Measurements from ENCODE around the gene USP53.
"Not testable (repeated sequence)": the region's sequence is repeated elsewhere in the genome, so short reads cannot be mapped to it uniquely, and the experiment has no call there.

The USP53 gene

DNA sequence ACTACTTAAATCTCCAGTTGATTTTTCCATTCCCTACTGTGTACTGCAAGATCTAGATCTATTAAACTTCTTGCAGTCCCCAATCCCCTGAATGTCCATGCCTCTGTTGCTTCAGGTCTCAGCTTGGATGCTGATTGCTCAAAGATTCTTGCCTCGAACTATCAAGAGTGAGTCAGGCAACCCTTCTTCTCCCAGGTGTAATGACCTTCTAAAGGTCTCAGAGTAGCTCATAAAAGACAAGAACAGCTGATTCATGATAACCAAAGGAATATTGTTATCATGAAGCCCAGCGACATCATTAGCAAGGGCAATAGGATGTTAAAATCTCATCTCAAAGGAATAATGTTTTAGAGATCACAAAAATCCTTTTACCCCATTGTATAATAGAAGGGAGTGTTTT lies 116.2 kb downstream of the USP53 start:
- no peak for DNase-seq

GRCh38 chr4:119329835-119330620 lies 117.5 kb downstream of the USP53 start:
- no peak for DNase-seq

DNA sequence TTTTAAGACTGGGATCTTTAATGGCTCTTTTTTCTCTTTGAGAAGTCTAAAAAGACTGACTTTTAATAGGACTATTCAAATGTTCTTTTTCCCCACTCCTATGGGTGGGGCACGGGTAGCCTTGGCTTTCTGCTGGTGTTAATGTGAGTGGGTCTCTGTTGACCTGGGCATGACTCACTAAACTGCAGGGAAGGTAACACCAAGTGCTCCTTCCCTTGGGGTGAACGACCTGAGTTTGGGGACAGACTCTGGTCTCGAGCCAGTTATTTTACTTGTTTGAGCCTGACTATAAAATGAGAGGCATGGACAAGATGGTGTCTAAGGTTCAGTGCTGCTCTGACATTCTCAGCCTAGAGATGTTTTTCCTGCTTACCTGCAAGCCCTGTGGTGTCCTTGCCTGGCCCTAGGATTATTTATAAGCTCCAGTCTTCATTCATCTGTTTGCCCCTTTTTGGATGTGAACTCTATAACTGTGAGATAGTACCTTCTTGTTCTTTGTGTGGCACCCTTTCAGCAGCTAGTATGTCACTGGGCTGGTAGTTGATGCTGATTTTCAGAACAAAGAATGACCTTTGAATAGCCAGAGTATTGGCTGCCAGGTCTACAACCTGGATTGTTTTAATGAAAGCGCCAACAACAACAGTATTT lies 123.9 kb downstream of the USP53 start:
- DNase-seq = not testable (repeated sequence)

DNA sequence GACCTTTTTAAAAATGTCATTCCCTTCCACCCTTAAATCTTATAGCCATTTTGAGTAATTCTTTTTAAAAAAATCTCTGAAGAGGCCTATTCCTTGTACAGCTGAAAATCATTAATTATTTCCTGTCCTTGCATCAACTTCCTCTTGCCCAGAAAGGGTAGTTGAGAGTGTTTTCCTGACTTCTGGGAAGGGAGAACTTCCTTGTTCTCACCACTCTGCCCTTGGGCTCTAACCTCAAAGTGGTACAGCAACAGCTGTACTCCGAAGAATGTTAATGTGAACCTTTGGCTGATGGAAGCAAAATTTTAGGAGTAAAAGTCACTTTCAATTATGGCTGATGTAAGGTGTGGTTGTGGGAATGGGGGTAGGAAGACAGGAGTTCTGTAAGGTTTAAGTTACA lies 124.5 kb downstream of the USP53 start:
- DNase-seq = no peak

GRCh38 chr4:119339895-119340294 lies 127.4 kb downstream of the USP53 start:
- DNase-seq = not testable (repeated sequence)

DNA sequence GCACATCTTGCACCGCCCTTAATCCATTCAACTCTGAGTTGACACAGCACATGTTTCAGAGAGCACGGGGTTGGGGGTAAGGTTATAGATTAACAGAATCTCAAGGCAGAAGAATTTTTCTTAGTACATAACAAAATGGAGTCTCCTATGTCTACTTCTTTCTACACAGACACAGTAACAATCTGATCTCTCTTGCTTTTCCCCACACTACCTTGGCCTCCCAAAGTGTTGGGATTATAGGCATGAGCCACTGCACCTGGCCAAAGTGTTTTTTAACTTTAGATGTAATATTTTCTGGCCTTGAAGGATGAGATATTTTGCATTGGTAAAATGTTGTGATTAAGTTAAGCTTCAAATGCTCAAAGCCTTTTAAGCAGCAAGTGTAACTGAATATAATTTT lies 130.8 kb downstream of the USP53 start:
- DNase-seq = not testable (repeated sequence)
